Activated CD4-positive, CD25-positive, alpha-beta regulatory T cell treated with anti-CD3 and anti-CD28 coated beads, Interleukin-2, amount 50 U/mL, for 16 hours (primary cell): ENCODE results near the gene GABRA4.

Source experiments
- DNase-seq: peaks from one replicate; pipeline ENCODE4 v3.0.0-alpha.2; 2020; ENCODE audit warnings: low read depth, low spot score

GABRA4 gene

GRCh38 chr4:46930891-46931290 is 62.5 kb downstream of the GABRA4 start:
- DNase-seq = no peak

- no peak for DNase-seq
Measured at GRCh38 chr4:46927201-46927600, 66.2 kb downstream of the GABRA4 start.

- DNase-seq = no peak
Measured at GRCh38 chr4:46924789-46925529, 68.4 kb downstream of the GABRA4 start.

- no peak for DNase-seq
Measured at GRCh38 chr4:46922205-46922604, 71.2 kb downstream of the GABRA4 start.

GRCh38 chr4:46909078-46909477 is 84.3 kb downstream of the GABRA4 start, which contains the start of gene COX7B2:
COX7B2 (minus strand) TSS chr4:46909245; CDS start chr4:46735192, 174,053 bp downstream.
- DNase-seq = no peak

GRCh38 chr4:46908148-46908547 is 85.2 kb downstream of the GABRA4 start:
- no peak for DNase-seq

- DNase-seq = no peak
Measured at GRCh38 chr4:46900082-46900481, 93.3 kb downstream of the GABRA4 start.

GRCh38 chr4:46894826-46895225 is 98.6 kb downstream of the GABRA4 start:
- DNase-seq = no peak

- no peak for DNase-seq
Measured at GRCh38 chr4:46890056-46890455, 103.3 kb downstream of the GABRA4 start.

GRCh38 chr4:46889410-46889809 is 104.0 kb downstream of the GABRA4 start:
- DNase-seq = no peak

- DNase-seq = no peak
Measured at GRCh38 chr4:46886711-46887110, 106.7 kb downstream of the GABRA4 start.

GRCh38 chr4:46878641-46879040 is 114.7 kb downstream of the GABRA4 start:
- no peak for DNase-seq

- DNase-seq = no peak
Measured at GRCh38 chr4:46874811-46875210, 118.6 kb downstream of the GABRA4 start.

GRCh38 chr4:46870411-46870810 is 123.0 kb downstream of the GABRA4 start:
- no peak for DNase-seq
